SK-N-SH (cell line): Measurements from ENCODE around the gene TRIM42. TPM values are rescaled to one million over a fixed set of nuclear protein-coding genes. Genes with fewer than 3 reads are reported as not detected.

Experiments
- CTCF ChIA-PET: fragments of 300-600, 350-600 bp; formaldehyde crosslinking; extraction: SDS; loops from one replicate; lab custom pipeline; 2021; lab: Yijun Ruan, JAX
- POLR2A ChIA-PET: fragments of 350-600 bp; sonication (Branson Sonifier 250); formaldehyde crosslinking; extraction: SDS; loops from one replicate; lab custom pipeline; 2020; ENCODE audit warnings: antibody characterized with exemption, inconsistent platforms; lab: Yijun Ruan, JAX
- DNase-seq: peaks from one replicate; pipeline ENCODE4 v3.0.0; 2012
- H2AFZ ChIP-seq: fragments of 200-600 bp; sonication (generic); 2 replicates; pipeline ENCODE4 v1.8.1; 2016; ENCODE audit warnings: antibody characterized with exemption, mild to moderate bottlenecking, low read depth
- H3F3A ChIP-seq: fragments of 200-600 bp; sonication (generic); replicated peaks from 2 replicates; pipeline ENCODE3; 2016; ENCODE audit warnings: antibody characterized with exemption, mild to moderate bottlenecking; ENCODE audit not compliant: insufficient read depth
- H3K27ac ChIP-seq, 2 experiments: fragments of 200-500 bp in 1 of 2; fragments of 200-600 bp in 1 of 2; sonication (Bioruptor generic) in 1 of 2; sonication (generic), shearing (Covaris generic) in 1 of 2; 2 replicates each; pipeline versions ENCODE4 v1.5.1 to v1.6.1; 2014 to 2016; ENCODE audit warnings: low read depth in 2 of 2, inconsistent platforms in 1 of 2, low read length in 1 of 2, mild to moderate bottlenecking in 1 of 2, mixed read lengths in 1 of 2
- H3K27me3 ChIP-seq: fragments of 200-600 bp; sonication (generic), shearing (Covaris generic); 2 replicates; pipeline ENCODE4 v1.6.1; 2016; ENCODE audit warnings: mixed run types; ENCODE audit not compliant: insufficient read depth
- H3K36me3 ChIP-seq, 2 experiments: fragments of 200-500 bp in 1 of 2; fragments of 200-600 bp in 1 of 2; sonication (Bioruptor generic) in 1 of 2; sonication (generic) in 1 of 2; replicated peaks in 1 of 2; 2 replicates each; pipeline versions ENCODE3 to v1.5.1; 2014 to 2016; ENCODE audit warnings: low read length in 1 of 2, mild to moderate bottlenecking in 1 of 2; ENCODE audit not compliant: insufficient read depth in 2 of 2, control insufficient read depth in 1 of 2
- H3K4me1 ChIP-seq, 2 experiments: fragments of 200-500 bp in 1 of 2; fragments of 200-600 bp in 1 of 2; sonication (Bioruptor generic) in 1 of 2; sonication (generic), shearing (Covaris generic) in 1 of 2; 2 replicates each; pipeline versions ENCODE4 v1.5.1 to v1.6.1; 2014 to 2016; ENCODE audit warnings: low read depth in 1 of 2, low read length in 1 of 2, mixed run types in 1 of 2; ENCODE audit not compliant: insufficient read depth in 2 of 2, control insufficient read depth in 1 of 2
- H3K4me2 ChIP-seq: fragments of 200-600 bp; sonication (generic), shearing (Covaris generic); 2 replicates; pipeline ENCODE4 v1.6.1; 2017; ENCODE audit warnings: mixed run types
- H3K4me3 ChIP-seq, 2 experiments: fragments of 200-500 bp in 1 of 2; fragments of 200-600 bp in 1 of 2; sonication (Bioruptor generic) in 1 of 2; sonication (generic), shearing (Covaris generic) in 1 of 2; 2 replicates each; pipeline versions ENCODE4 v1.5.1 to v1.8.1; 2014 to 2016; ENCODE audit warnings: low read depth in 2 of 2, inconsistent platforms in 1 of 2, low read length in 1 of 2, mild to moderate bottlenecking in 1 of 2, mixed read lengths in 1 of 2, moderate library complexity in 1 of 2
- H3K79me2 ChIP-seq: fragments of 200-600 bp; sonication (generic); 2 replicates; pipeline ENCODE4 v1.8.1; 2017; ENCODE audit warnings: mild to moderate bottlenecking; ENCODE audit not compliant: insufficient read depth
- H3K9ac ChIP-seq: fragments of 200-600 bp; sonication (generic); 2 replicates; pipeline ENCODE4 v1.6.1; 2017; ENCODE audit warnings: mixed run types
- H3K9me2 ChIP-seq: fragments of 200-600 bp; sonication (generic); 2 replicates; pipeline ENCODE4 v1.6.1; 2017; ENCODE audit warnings: mixed run types
- H3K9me3 ChIP-seq: fragments of 200-600 bp; sonication (generic); 2 replicates; pipeline ENCODE4 v1.6.1; 2017; ENCODE audit warnings: mixed run types, mild to moderate bottlenecking, moderate library complexity
- H4K20me1 ChIP-seq: fragments of 200-600 bp; sonication (generic); 2 replicates; pipeline ENCODE4 v1.6.1; 2017; ENCODE audit warnings: mild to moderate bottlenecking, mixed run types; ENCODE audit not compliant: insufficient read depth
- CHD2 ChIP-seq: fragments of 150-350 bp; IDR thresholded peaks from 2 replicates; pipeline ENCODE4 v1.6.1; 2018; ENCODE audit warnings: low read length; ENCODE audit not compliant: partially characterized antibody
- ELF1 ChIP-seq: IDR thresholded peaks from 2 replicates; pipeline ENCODE4 v1.4.0; 2012
- EZH2phosphoT487 ChIP-seq: fragments of 200-600 bp; sonication (generic); IDR thresholded peaks from 2 replicates; pipeline ENCODE4 v1.6.1; 2017; ENCODE audit warnings: low read depth, mixed run types, mild to moderate bottlenecking, antibody characterized with exemption, moderate library complexity, borderline replicate concordance
- GATA2 ChIP-seq: sonication (generic); formaldehyde crosslinking; IDR thresholded peaks from 2 replicates; pipeline ENCODE4 v1.5.0; 2020; ENCODE audit warnings: mild to moderate bottlenecking, missing genetic modification reagents
- MAX ChIP-seq: IDR thresholded peaks from 2 replicates; pipeline ENCODE4 v1.4.0; 2012; ENCODE audit warnings: low read depth
- MXI1 ChIP-seq: IDR thresholded peaks from 2 replicates; pipeline ENCODE4 v1.6.1; 2012; ENCODE audit warnings: mild to moderate bottlenecking, low read depth, low read length, improper control_type of control experiment
- NRF1 ChIP-seq: IDR thresholded peaks from 2 replicates; pipeline ENCODE4 v1.6.1; 2012; ENCODE audit warnings: low read depth, mild to moderate bottlenecking, low read length
- RAD21 ChIP-seq: IDR thresholded peaks from 2 replicates; pipeline ENCODE4 v1.6.1; 2012; ENCODE audit warnings: mild to moderate bottlenecking, low read length
- RFX5 ChIP-seq: IDR thresholded peaks from 2 replicates; pipeline ENCODE4 v1.6.1; 2012; ENCODE audit warnings: mild to moderate bottlenecking, improper control_type of control experiment, low read length
- RXRA ChIP-seq: IDR thresholded peaks from 2 replicates; pipeline ENCODE4 v1.4.0; 2012; ENCODE audit warnings: low read depth, mild to moderate bottlenecking, borderline replicate concordance
- SIN3A ChIP-seq: IDR thresholded peaks from 2 replicates; pipeline ENCODE4 v1.6.1; 2012; ENCODE audit warnings: low read depth, mild to moderate bottlenecking, low read length, moderate library complexity, borderline replicate concordance
- SMC3 ChIP-seq: IDR thresholded peaks from 2 replicates; pipeline ENCODE4 v1.6.1; 2012; ENCODE audit warnings: low read depth, low read length, improper control_type of control experiment
- TEAD4 ChIP-seq: IDR thresholded peaks from 2 replicates; pipeline ENCODE4 v1.4.0; 2012; ENCODE audit warnings: mild to moderate bottlenecking, borderline replicate concordance; ENCODE audit not compliant: insufficient read depth
- USF1 ChIP-seq: IDR thresholded peaks from 2 replicates; pipeline ENCODE4 v1.4.0; 2012; ENCODE audit warnings: low read depth, borderline replicate concordance
- YY1 ChIP-seq: IDR thresholded peaks from 2 replicates; pipeline ENCODE4 v1.4.0; 2012; ENCODE audit warnings: low read depth, mild to moderate bottlenecking
- ZBTB33 ChIP-seq: IDR thresholded peaks from 2 replicates; pipeline ENCODE4 v1.4.0; 2012; ENCODE audit warnings: low read depth, borderline replicate concordance
- WGBS: methylation state at CpG from one replicate; pipeline ENCODE4 v1.1.6; 2017; ENCODE audit warnings: low lambda C conversion rate; 5-methylcytosine and 5-hydroxymethylcytosine counted together
- polyA plus RNA-seq, 3 experiments: library from polyadenylated mRNA; depleted of rRNA; stranded (reverse); fragments of >200 nt; gene quantifications; 2 replicates each; pipeline ENCODE4 v1.2.3, GENCODE V29; 2012
- TF ChIP-seq, protein P1 (sequence below): fragments of 150-350 bp; IDR thresholded peaks from 2 replicates; pipeline ENCODE4 v1.6.1; 2017; ENCODE audit warnings: antibody characterized with exemption, low read length, low read depth, borderline replicate concordance
- TF ChIP-seq, protein P2 (sequence below): fragments of 150-350 bp; IDR thresholded peaks from 2 replicates; pipeline ENCODE4 v1.6.1; 2016; ENCODE audit warnings: mild to moderate bottlenecking, low read depth, low read length
- TF ChIP-seq, protein P3 (sequence below): IDR thresholded peaks from 2 replicates; pipeline ENCODE4; 2012

Gene TRIM42
- polyA plus RNA-seq, 1 of the 3 experiments (the other 2 are of a cell fraction): not detected

DNA sequence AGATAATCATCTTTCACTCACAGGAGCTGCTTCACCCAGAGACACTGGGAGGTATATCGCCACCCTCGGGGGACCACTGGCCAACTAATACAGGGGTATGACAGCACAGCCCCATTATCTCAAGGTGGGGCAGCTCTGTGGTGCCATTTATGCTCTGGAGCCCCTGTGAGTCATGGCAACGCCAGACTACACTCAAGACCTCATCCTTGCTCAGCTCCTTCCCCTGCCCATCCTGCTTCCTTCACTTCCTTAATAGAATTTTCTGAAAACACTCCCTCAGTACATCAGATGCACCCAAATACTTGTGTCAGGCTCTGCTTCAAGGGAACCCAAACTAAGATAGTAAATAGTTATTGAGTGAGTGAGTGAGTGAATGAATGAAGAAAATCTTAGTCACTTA lies 45.7 kb downstream of the TRIM42 start:
- H3K9me2 ChIP-seq: no peaks in the 10 kb centered on the region
- no peaks in the 10 kb centered on the region for H4K20me1 ChIP-seq
- H3K4me2 ChIP-seq: no peak overlapping the region
- 13% methylated on average over 3 of the region's 3 CpGs for WGBS
- no peak overlapping the region for H3K9ac ChIP-seq
- no peaks in the 10 kb centered on the region for H3F3A ChIP-seq
- H3K79me2 ChIP-seq: no peaks in the 10 kb centered on the region
- H3K4me1 ChIP-seq: no peaks in the 10 kb centered on the region
- H2AFZ ChIP-seq: no peak overlapping the region
- no peaks in the 10 kb centered on the region for H3K36me3 ChIP-seq
- TF ChIP-seq SIN3A (no peak), MAX (no peak), EZH2phosphoT487 (no peak), NRF1 (no peak), USF1 (no peak), SMC3 (no peak), RFX5 (no peak), GATA2 (no peak), MXI1 (no peak), ZBTB33 (no peak), ELF1 (no peak), RXRA (no peak), TEAD4 (no peak), RAD21 (no peak), YY1 (no peak), CHD2 (no peak)
- TF ChIP-seq, protein P1, sequence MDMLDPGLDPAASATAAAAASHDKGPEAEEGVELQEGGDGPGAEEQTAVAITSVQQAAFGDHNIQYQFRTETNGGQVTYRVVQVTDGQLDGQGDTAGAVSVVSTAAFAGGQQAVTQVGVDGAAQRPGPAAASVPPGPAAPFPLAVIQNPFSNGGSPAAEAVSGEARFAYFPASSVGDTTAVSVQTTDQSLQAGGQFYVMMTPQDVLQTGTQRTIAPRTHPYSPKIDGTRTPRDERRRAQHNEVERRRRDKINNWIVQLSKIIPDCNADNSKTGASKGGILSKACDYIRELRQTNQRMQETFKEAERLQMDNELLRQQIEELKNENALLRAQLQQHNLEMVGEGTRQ: no peak
- TF ChIP-seq, protein P2, sequence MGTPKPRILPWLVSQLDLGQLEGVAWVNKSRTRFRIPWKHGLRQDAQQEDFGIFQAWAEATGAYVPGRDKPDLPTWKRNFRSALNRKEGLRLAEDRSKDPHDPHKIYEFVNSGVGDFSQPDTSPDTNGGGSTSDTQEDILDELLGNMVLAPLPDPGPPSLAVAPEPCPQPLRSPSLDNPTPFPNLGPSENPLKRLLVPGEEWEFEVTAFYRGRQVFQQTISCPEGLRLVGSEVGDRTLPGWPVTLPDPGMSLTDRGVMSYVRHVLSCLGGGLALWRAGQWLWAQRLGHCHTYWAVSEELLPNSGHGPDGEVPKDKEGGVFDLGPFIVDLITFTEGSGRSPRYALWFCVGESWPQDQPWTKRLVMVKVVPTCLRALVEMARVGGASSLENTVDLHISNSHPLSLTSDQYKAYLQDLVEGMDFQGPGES: no peak
- TF ChIP-seq, protein P3, sequence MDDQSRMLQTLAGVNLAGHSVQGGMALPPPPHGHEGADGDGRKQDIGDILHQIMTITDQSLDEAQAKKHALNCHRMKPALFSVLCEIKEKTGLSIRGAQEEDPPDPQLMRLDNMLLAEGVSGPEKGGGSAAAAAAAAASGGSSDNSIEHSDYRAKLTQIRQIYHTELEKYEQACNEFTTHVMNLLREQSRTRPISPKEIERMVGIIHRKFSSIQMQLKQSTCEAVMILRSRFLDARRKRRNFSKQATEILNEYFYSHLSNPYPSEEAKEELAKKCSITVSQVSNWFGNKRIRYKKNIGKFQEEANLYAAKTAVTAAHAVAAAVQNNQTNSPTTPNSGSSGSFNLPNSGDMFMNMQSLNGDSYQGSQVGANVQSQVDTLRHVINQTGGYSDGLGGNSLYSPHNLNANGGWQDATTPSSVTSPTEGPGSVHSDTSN: no peak
- ChIA-PET CTCF (no interaction called here), POLR2A (no interaction called here)
- no peak overlapping the region for H3K27ac ChIP-seq
- H3K27me3 ChIP-seq: no peaks in the 10 kb centered on the region
- DNase-seq: no peak
- H3K4me3 ChIP-seq: no peak overlapping the region
- H3K9me3 ChIP-seq: no peaks in the 10 kb centered on the region
